Endothelial cell of umbilical vein (primary cell): ENCODE data around the gene ERCC6L. TPM values are rescaled to one million over a fixed set of nuclear protein-coding genes. Genes with fewer than 3 reads are reported as not detected.

Experiments
- BruUV-seq: library from RNA; stranded (reverse); fragments of 400-500 nt; replicated peaks from 2 replicates; lab custom pipeline; 2021; lab: Mats Ljungman, UMichigan
- CTCF ChIA-PET: fragments of 300-600, 350-600 bp; sonication (Branson Sonifier 250); formaldehyde crosslinking; loops from one replicate; lab custom pipeline; 2021; ENCODE audit warnings: antibody characterized with exemption, inconsistent platforms; lab: Charles Lee
- POLR2A ChIA-PET: fragments of 300-600, 350-600 bp; sonication (Branson Sonifier 250); formaldehyde crosslinking; loops from one replicate; lab custom pipeline; 2021; ENCODE audit warnings: antibody characterized with exemption, inconsistent platforms; lab: Charles Lee
- DNase-seq: peaks from one replicate; pipeline ENCODE4 v3.0.0-alpha.2; 2011; ENCODE audit warnings: low read depth, low spot score
- FAIRE-seq: peaks from 2 replicates; lab custom pipeline; 2011; peaks lifted over from hg19 to GRCh38; lab: Jason Lieb, UNC
- H2AFZ ChIP-seq: 2 replicates; pipeline ENCODE4 v1.6.0; 2012; ENCODE audit warnings: low read depth, low read length, control low read depth, inconsistent platforms
- H3K27ac ChIP-seq: 2 replicates; pipeline ENCODE4 v1.5.1; 2011; ENCODE audit warnings: low read depth, mild to moderate bottlenecking, control low read depth, low read length, moderate library complexity; ENCODE audit not compliant: insufficient read depth
- H3K27me3 ChIP-seq, 2 experiments: 2 replicates each; pipeline versions ENCODE4 v1.6.0 to v1.6.1; 2011; ENCODE audit warnings: low read length in 2 of 2, mixed read lengths in 1 of 2; ENCODE audit not compliant: control insufficient read depth in 2 of 2, insufficient read depth in 2 of 2
- H3K36me3 ChIP-seq, 2 experiments: 2 replicates in 1 of 2; 3 replicates in 1 of 2; pipeline ENCODE4 v1.5.1; 2011; ENCODE audit warnings: low read length in 2 of 2, mild to moderate bottlenecking in 1 of 2, moderate library complexity in 1 of 2; ENCODE audit not compliant: control insufficient read depth in 2 of 2, insufficient read depth in 2 of 2; ENCODE audit errors: extremely low read depth in 1 of 2
- H3K4me1 ChIP-seq: 3 replicates; pipeline ENCODE4 v1.5.1; 2011; ENCODE audit warnings: mild to moderate bottlenecking, low read length; ENCODE audit not compliant: control insufficient read depth, insufficient read depth; ENCODE audit errors: extremely low read depth
- H3K4me2 ChIP-seq: 2 replicates; pipeline ENCODE4 v1.6.1; 2011; ENCODE audit warnings: low read length, control low read depth, mixed read lengths; ENCODE audit not compliant: insufficient read depth
- H3K4me3 ChIP-seq, 3 experiments: fragments of 200-600 bp in 1 of 3; sonication (generic), shearing (Covaris generic) in 1 of 3; replicated peaks in 1 of 3; 2 replicates each; pipeline ENCODE4 v1.5.1; 2011 to 2016; ENCODE audit warnings: control low read depth in 3 of 3, low read length in 3 of 3, mild to moderate bottlenecking in 2 of 3, inconsistent platforms in 1 of 3, low read depth in 1 of 3, moderate library complexity in 1 of 3; ENCODE audit not compliant: insufficient read depth in 1 of 3
- H3K79me2 ChIP-seq: 2 replicates; pipeline ENCODE4 v1.6.0; 2012; ENCODE audit warnings: low read length, inconsistent platforms; ENCODE audit not compliant: control insufficient read depth, insufficient read depth
- H3K9ac ChIP-seq: replicated peaks from 2 replicates; pipeline ENCODE3; 2011; ENCODE audit warnings: low read length, control low read depth; ENCODE audit not compliant: insufficient read depth; ENCODE audit errors: extremely low read depth
- H3K9me1 ChIP-seq: replicated peaks from 3 replicates; pipeline ENCODE4 v1.6.0; 2011; ENCODE audit warnings: mild to moderate bottlenecking, low read length; ENCODE audit not compliant: control insufficient read depth, insufficient read depth; ENCODE audit errors: extremely low read depth
- H3K9me3 ChIP-seq: replicated peaks from 2 replicates; pipeline ENCODE4 v1.5.1; 2012; ENCODE audit warnings: low read length, inconsistent platforms; ENCODE audit not compliant: control insufficient read depth, insufficient read depth
- H4K20me1 ChIP-seq: replicated peaks from 2 replicates; pipeline ENCODE3; 2011; ENCODE audit warnings: mild to moderate bottlenecking, low read length; ENCODE audit not compliant: control insufficient read depth, insufficient read depth; ENCODE audit errors: extremely low read depth
- CTCF ChIP-seq, 2 donors: IDR thresholded peaks; 1 replicate in 1 of 2; 2 replicates in 1 of 2; pipeline ENCODE4 v1.5.1; 2011; ENCODE audit warnings: low read length in 2 of 2, mild to moderate bottlenecking in 2 of 2, moderate library complexity in 2 of 2, control low read depth in 1 of 2, inconsistent platforms in 1 of 2, low read depth in 1 of 2; ENCODE audit not compliant: insufficient read depth in 1 of 2; ENCODE audit errors: extremely low read depth in 1 of 2
- EZH2 ChIP-seq: IDR thresholded peaks from 2 replicates; pipeline ENCODE4 v1.6.1; 2012; ENCODE audit warnings: borderline replicate concordance, low read depth, mild to moderate bottlenecking, moderate library complexity, low read length, inconsistent platforms; ENCODE audit not compliant: severe bottlenecking
- FOS ChIP-seq: IDR thresholded peaks from 2 replicates; pipeline ENCODE4 v1.6.1; 2011; ENCODE audit warnings: mild to moderate bottlenecking, low read length, moderate library complexity, borderline replicate concordance; ENCODE audit not compliant: insufficient read depth
- GATA2 ChIP-seq: IDR thresholded peaks from 2 replicates; pipeline ENCODE4 v1.7.0; 2011; ENCODE audit warnings: low read depth, mild to moderate bottlenecking, moderate library complexity, mixed read lengths, low read length; ENCODE audit not compliant: insufficient read length, insufficient read depth
- JUN ChIP-seq: IDR thresholded peaks from 2 replicates; pipeline ENCODE4 v1.6.1; 2011; ENCODE audit warnings: borderline replicate concordance, low read depth; ENCODE audit not compliant: insufficient read length, insufficient read depth
- MAX ChIP-seq: IDR thresholded peaks from 2 replicates; pipeline ENCODE4 v1.6.1; 2011; ENCODE audit not compliant: insufficient read depth, insufficient read length
- MYC ChIP-seq: IDR thresholded peaks from one replicate; pipeline ENCODE4 v1.6.1; 2011; ENCODE audit warnings: mild to moderate bottlenecking, low read depth, low read length
- POLR2A ChIP-seq: IDR thresholded peaks from 2 replicates; pipeline ENCODE4 v1.6.1; 2012; ENCODE audit warnings: low read depth, mild to moderate bottlenecking, control low read depth, low read length
- POLR2AphosphoS5 ChIP-seq: IDR thresholded peaks from 2 replicates; pipeline ENCODE4 v1.6.1; 2012; ENCODE audit warnings: low read depth, mild to moderate bottlenecking, control low read depth, low read length, moderate library complexity; ENCODE audit not compliant: insufficient read depth
- dilution Hi-C: fragments of 300-500 bp; cut with MboI; formaldehyde crosslinking; loops from one replicate; pipeline ENCODE4 v1.15.0; 2019; ENCODE audit warnings: low sequenced_read_pairs; ENCODE audit not compliant: extremely low pct_ligation_motif_present
- intact Hi-C: fragments of 100-400 bp; cut with micrococcal nuclease; formaldehyde crosslinking; loops from one replicate; pipeline ENCODE4 v1.10.0; 2022
- polyA plus RNA-seq, 4 experiments: library from polyadenylated mRNA; depleted of rRNA in 3 of 4; stranded (reverse) in 3 of 4; unstranded in 1 of 4; fragments of >200 nt; gene quantifications; 2 replicates each; pipeline versions ENCODE4 v1.2.1 to v1.2.3, GENCODE V29; 2011 to 2012; ENCODE audit warnings: missing spikeins in 1 of 4
- total RNA-seq: library from RNA; stranded (reverse); gene quantifications from 2 replicates; pipeline ENCODE4 v1.2.3, GENCODE V29; 2021

Gene ERCC6L
- total and polyA plus RNA-seq, 2 donors (not counting 3 experiments of a cell fraction or from before 2014, with no cell fraction given) = 0.92 to 6.7 TPM

- peaks cover 45% of the 10 kb centered on the region for H3K79me2 ChIP-seq
- H3K27me3 ChIP-seq = no peaks in the 10 kb centered on the region
- H3K9me1 ChIP-seq = no peaks in the 10 kb centered on the region
- H3K4me3 ChIP-seq = peak overlapping the region in 1 of 3 experiments; percentile 97
- ChIA-PET CTCF (interaction anchor here (1.1 kb wide), 1 partner anchor 30 kb away, joined by 4 read pairs; no protein-coding TSS in a partner anchor), POLR2A (no interaction called here)
- no peak overlapping the region for H3K9ac ChIP-seq
- H3K36me3 ChIP-seq = peaks cover 19% of the 10 kb centered on the region in 2 experiments
- dilution Hi-C loops (no loop called here), intact Hi-C loops (no loop called here)
- H2AFZ ChIP-seq = no peak overlapping the region
- no peak overlapping the region for H3K27ac ChIP-seq
- H3K9me3 ChIP-seq = no peaks in the 10 kb centered on the region
- H4K20me1 ChIP-seq = no peaks in the 10 kb centered on the region
- peak overlapping the region; percentile 88 for H3K4me2 ChIP-seq
- DNase-seq (no peak), FAIRE-seq (no peak)
- TF ChIP-seq MAX = no peak
- no peak for TF ChIP-seq EZH2
- H3K4me1 ChIP-seq = peaks cover 52% of the 10 kb centered on the region
- BruUV-seq = no TSS peak
Observed at GRCh38 chrX:72273718-72274117, 34.9 kb upstream of the ERCC6L start.

- CTCF ChIA-PET = interaction anchor here (1.1 kb wide), 2 partner anchors 27 to 29 kb away, joined by 4 read pairs; no protein-coding TSS in a partner anchor
- Histone ChIP-seq H3K4me1 (peaks cover 52% of the 10 kb centered on the region), H3K79me2 (peaks cover 45% of the 10 kb centered on the region), H3K9ac (no peak overlapping the region), H4K20me1 (no peaks in the 10 kb centered on the region), H3K36me3 (peaks cover 19 to 24% of the 10 kb centered on the region in 2 experiments), H3K27me3 (no peaks in the 10 kb centered on the region), H2AFZ (no peak overlapping the region), H3K4me3 (no peak overlapping the region), H3K9me1 (no peaks in the 10 kb centered on the region), H3K4me2 (no peak overlapping the region), H3K9me3 (no peaks in the 10 kb centered on the region), H3K27ac (no peak overlapping the region)
- BruUV-seq = no TSS peak
- dilution Hi-C loops (no loop called here), intact Hi-C loops (no loop called here)
- FAIRE-seq = no peak
- no peak for DNase-seq
- POLR2A ChIA-PET = no interaction called here
- TF ChIP-seq EZH2 (no peak), POLR2A (no peak), FOS (no peak), GATA2 (no peak), JUN (no peak), MAX (no peak), POLR2AphosphoS5 (no peak), MYC (no peak), CTCF (IDR thresholded peaks at IDR 0.05; ENCODE audit: extremely low read depth in 1 of 2, insufficient read depth in 1 of 2, low read depth in 1 of 2, low read length in 2 of 2) (no peak)
Observed at GRCh38 chrX:72272868-72273267, 34.0 kb upstream of the ERCC6L start.
